Kidney (tissue), 14 donors: ENCODE results near the gene CX3CR1. TPM values are rescaled to one million over a fixed set of nuclear protein-coding genes. Genes with fewer than 3 reads are reported as not detected.
"Not testable (repeated sequence)": the region's sequence is repeated elsewhere in the genome, so short reads cannot be mapped to it uniquely, and the experiment has no call there.

ENCODE experiments used
- DNase-seq, 5 donors: peaks; one replicate each; pipeline ENCODE4 v3.0.0-alpha.2; 2013 to 2020
- FAIRE-seq: peaks from 2 replicates; lab custom pipeline; 2012; peaks lifted over from hg19 to GRCh38; lab: Jason Lieb, UNC
- H3K27ac ChIP-seq, 2 donors: one replicate each; pipeline ENCODE4 v1.7.0; 2013; ENCODE audit warnings: low read depth in 2 of 2, low read length in 2 of 2, inconsistent platforms in 1 of 2
- H3K27me3 ChIP-seq: one replicate; pipeline ENCODE4 v1.7.1; 2013; ENCODE audit warnings: low read length, inconsistent platforms; ENCODE audit not compliant: control insufficient read depth, insufficient read depth
- H3K36me3 ChIP-seq, 3 donors: one replicate each; pipeline versions ENCODE4 v1.7.0 to v1.7.1; 2013; ENCODE audit warnings: low read length in 3 of 3, control low read depth in 1 of 3, inconsistent platforms in 1 of 3; ENCODE audit not compliant: insufficient read depth in 3 of 3, control insufficient read depth in 2 of 3
- H3K4me1 ChIP-seq, 3 donors: one replicate each; pipeline versions ENCODE4 v1.7.0 to v1.7.1; 2013; ENCODE audit warnings: low read length in 3 of 3, inconsistent platforms in 1 of 3, low read depth in 1 of 3; ENCODE audit not compliant: control insufficient read depth in 2 of 3, insufficient read depth in 2 of 3
- H3K4me3 ChIP-seq, 3 donors: one replicate each; pipeline versions ENCODE4 v1.7.0 to v1.8.1; 2013; ENCODE audit warnings: low read length in 3 of 3, control low read depth in 1 of 3, inconsistent platforms in 1 of 3
- H3K9ac ChIP-seq, 3 donors: one replicate each; pipeline versions ENCODE4 v1.7.0 to v1.7.1; 2013; ENCODE audit warnings: low read length in 3 of 3, control low read depth in 1 of 3, inconsistent platforms in 1 of 3
- H3K9me3 ChIP-seq, 3 donors: one replicate each; pipeline versions ENCODE4 v1.7.0 to v1.7.1; 2013; ENCODE audit warnings: low read length in 3 of 3, control low read depth in 1 of 3, inconsistent platforms in 1 of 3; ENCODE audit not compliant: control insufficient read depth in 2 of 3, insufficient read depth in 1 of 3
- CTCF ChIP-seq: IDR thresholded peaks from 3 replicates; pipeline ENCODE4 v1.5.1; 2012; ENCODE audit warnings: mild to moderate bottlenecking, moderate library complexity, borderline replicate concordance; ENCODE audit not compliant: insufficient read depth; ENCODE audit errors: extremely low read depth
- intact Hi-C: fragments of 100-400 bp; cut with DNase I; formaldehyde crosslinking; loops from one replicate; pipeline ENCODE4 v1.11.1; 2022
- polyA plus RNA-seq: library from polyadenylated mRNA; stranded (reverse); fragments of 350-450 nt; fragmentation: Illumina TruSeq; extraction: RNeasy Lipid Tissue Mini Kit (QIAGEN cat#74804); gene quantifications from one replicate; pipeline ENCODE4 v1.2.3, GENCODE V29; 2014; ENCODE audit warnings: low read depth, low replicate concordance; ENCODE audit not compliant: insufficient read depth
- total RNA-seq: library from RNA; stranded (reverse); fragmentation: NEBNext Ultra II Directional; extraction: Animal tissue kit (Norgen Biotek cat#: 25700); gene quantifications from one replicate; pipeline ENCODE4 v1.2.1, GENCODE V29; 2021
- donor health status: control.
- donor health status: control.
- donor health status: control.
- donor health status: control.
- donor health status: control.
- donor health status: DM: yes; HTN: yes; CAD: no.
- donor health status: Normal renal cell carcinoma (clear cell type).

The CX3CR1 gene
- total and polyA plus RNA-seq, 2 donors from 2014 or later, result 0.99 to 4.4 TPM

DNA sequence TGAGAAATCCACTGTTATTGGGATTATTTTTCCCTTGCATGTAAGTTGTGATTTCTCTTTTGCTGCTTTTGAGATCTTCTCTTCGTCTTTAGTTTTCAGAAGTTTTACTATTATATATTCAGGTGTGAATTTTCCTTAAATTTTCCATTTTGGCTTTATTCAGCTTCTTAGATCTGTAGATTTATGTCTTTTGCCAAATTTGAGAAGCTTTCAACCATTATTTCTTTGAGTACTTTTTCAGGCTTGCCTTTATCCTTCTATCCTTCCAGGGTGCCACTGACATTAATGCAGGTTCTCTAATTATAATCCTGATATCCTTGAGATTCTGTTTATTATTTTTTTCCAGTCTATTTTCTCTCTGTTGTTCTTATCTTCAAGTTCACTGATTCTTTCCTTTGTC lies 49.4 kb downstream of the CX3CR1 start:
- FAIRE-seq (no peak), DNase-seq (no peak)
- Histone ChIP-seq H3K27ac (no peak overlapping the region), H3K4me3 (no peak overlapping the region), H3K27me3 (no peaks in the 10 kb centered on the region), H3K4me1 (no peaks in the 10 kb centered on the region), H3K9me3 (no peaks in the 10 kb centered on the region), H3K9ac (no peak overlapping the region), H3K36me3 (no peaks in the 10 kb centered on the region)
- intact Hi-C loops, result no loop called here
- TF ChIP-seq CTCF, result no peak

- intact Hi-C loops, result no loop called here
- no peaks in the 10 kb centered on the region for H3K36me3 ChIP-seq
- FAIRE-seq (no peak), DNase-seq (no peak)
- no peak overlapping the region for H3K9ac ChIP-seq
- no peaks in the 10 kb centered on the region for H3K9me3 ChIP-seq
- no peak for TF ChIP-seq CTCF
- no peak overlapping the region for H3K27ac ChIP-seq
- no peaks in the 10 kb centered on the region for H3K4me1 ChIP-seq
- H3K4me3 ChIP-seq, result no peak overlapping the region
- H3K27me3 ChIP-seq, result no peaks in the 10 kb centered on the region
These were observed 51.3 kb downstream of the CX3CR1 start for GRCh38 chr3:39228496-39228895.

GRCh38 chr3:39227596-39227995 lies 52.2 kb downstream of the CX3CR1 start:
- H3K27ac ChIP-seq, H3K27me3 ChIP-seq, intact Hi-C loops, H3K4me1 ChIP-seq, DNase-seq, H3K4me3 ChIP-seq, FAIRE-seq, H3K36me3 ChIP-seq, H3K9me3 ChIP-seq, H3K9ac ChIP-seq: not testable (repeated sequence)

GRCh38 chr3:39226106-39226741 lies 53.6 kb downstream of the CX3CR1 start:
- no peak overlapping the region for H3K4me3 ChIP-seq
- no peak for TF ChIP-seq CTCF
- no peaks in the 10 kb centered on the region for H3K36me3 ChIP-seq
- no peaks in the 10 kb centered on the region for H3K4me1 ChIP-seq
- intact Hi-C loops, result no loop called here
- FAIRE-seq (no peak), DNase-seq (no peak)
- H3K9ac ChIP-seq, result no peak overlapping the region
- H3K27me3 ChIP-seq, result no peaks in the 10 kb centered on the region
- H3K9me3 ChIP-seq, result no peaks in the 10 kb centered on the region
- no peak overlapping the region for H3K27ac ChIP-seq
